Measurements from ENCODE around the gene CDC42EP1.

DNA sequence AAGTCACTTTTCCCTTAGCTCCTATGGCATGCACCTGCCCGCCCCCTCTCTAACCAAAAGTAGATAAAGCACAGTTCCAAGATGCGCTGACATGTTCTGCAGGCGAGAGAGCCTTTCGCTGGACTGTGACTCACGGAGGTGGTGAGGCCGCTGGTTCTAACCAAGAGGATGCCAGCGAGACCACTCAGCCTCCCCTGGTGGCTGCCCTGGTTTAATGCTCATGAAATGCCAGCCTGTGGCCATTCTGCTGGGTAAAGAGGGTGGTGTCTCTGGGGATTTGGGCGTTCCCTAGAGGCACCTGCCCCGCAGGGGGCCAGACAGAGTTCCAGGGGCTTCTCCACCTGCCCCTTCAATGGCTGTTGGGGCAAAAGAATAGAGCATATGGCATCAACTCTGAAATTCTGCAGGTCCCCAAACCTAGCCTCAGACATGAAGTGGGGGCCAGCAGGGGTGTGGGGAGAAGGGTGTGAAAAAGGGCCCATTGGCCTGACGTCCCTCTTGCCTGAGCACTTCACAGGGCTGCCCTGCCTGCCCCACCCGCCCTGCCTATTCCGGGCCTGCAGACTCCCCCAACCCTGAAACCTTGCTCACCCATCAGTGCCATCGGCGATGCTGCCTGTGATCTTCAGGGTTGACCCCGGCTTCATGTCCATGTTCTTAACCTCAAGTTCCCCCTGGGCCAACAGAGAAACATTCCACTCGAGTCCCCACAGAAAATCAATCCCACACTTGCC is 11.1 kb downstream of the CDC42EP1 start:
- TF ChIP-seq, protein P1, sequence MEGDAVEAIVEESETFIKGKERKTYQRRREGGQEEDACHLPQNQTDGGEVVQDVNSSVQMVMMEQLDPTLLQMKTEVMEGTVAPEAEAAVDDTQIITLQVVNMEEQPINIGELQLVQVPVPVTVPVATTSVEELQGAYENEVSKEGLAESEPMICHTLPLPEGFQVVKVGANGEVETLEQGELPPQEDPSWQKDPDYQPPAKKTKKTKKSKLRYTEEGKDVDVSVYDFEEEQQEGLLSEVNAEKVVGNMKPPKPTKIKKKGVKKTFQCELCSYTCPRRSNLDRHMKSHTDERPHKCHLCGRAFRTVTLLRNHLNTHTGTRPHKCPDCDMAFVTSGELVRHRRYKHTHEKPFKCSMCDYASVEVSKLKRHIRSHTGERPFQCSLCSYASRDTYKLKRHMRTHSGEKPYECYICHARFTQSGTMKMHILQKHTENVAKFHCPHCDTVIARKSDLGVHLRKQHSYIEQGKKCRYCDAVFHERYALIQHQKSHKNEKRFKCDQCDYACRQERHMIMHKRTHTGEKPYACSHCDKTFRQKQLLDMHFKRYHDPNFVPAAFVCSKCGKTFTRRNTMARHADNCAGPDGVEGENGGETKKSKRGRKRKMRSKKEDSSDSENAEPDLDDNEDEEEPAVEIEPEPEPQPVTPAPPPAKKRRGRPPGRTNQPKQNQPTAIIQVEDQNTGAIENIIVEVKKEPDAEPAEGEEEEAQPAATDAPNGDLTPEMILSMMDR (IDR thresholded peaks at IDR 0.05; ENCODE audit: low read length), result peak; percentile 19; the same call in 1 of the 2 replicates
- TF ChIP-seq EZH2 (IDR thresholded peaks at IDR 0.05; ENCODE audit: borderline replicate concordance, low read length), result no peak
